ENCODE measurements around the gene CALML3.
"Not testable (repeated sequence)": the region's sequence is repeated elsewhere in the genome, so short reads cannot be mapped to it uniquely, and the experiment has no call there.

CALML3 gene

DNA sequence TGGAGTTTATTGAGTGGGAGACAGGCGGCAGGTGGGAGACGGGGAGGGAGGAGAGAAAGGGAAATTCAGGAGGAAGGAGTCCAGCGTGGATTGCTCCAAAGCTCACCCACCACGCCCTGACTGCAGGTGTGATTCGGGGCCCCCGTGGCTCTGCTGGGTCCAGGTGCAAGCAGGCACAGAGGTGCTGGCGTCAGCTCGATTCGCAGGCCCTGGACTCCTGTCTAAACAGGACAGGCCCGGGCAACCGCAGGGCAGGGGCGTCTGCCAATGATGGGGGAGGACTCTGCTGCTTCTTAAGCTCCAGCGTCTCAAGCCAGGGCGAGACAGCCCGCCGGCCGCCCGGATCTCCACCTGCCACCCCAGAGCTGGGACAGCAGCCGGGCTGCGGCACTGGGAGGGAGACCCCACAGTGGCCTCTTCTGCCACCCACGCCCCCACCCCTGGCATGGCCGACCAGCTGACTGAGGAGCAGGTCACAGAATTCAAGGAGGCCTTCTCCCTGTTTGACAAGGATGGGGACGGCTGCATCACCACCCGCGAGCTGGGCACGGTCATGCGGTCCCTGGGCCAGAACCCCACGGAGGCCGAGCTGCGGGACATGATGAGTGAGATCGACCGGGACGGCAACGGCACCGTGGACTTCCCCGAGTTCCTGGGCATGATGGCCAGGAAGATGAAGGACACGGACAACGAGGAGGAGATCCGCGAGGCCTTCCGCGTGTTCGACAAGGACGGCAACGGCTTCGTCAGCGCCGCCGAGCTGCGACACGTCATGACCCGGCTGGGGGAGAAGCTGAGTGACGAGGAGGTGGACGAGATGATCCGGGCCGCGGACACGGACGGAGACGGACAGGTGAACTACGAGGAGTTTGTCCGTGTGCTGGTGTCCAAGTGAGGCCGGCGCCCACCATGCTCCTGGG lies at the start of gene CALML3:
CALML3 (plus strand) TSS at position 321 of the 920 bp plus-strand sequence; CDS start at position 446, 125 bp downstream.
- no peak for DNase-seq

DNA sequence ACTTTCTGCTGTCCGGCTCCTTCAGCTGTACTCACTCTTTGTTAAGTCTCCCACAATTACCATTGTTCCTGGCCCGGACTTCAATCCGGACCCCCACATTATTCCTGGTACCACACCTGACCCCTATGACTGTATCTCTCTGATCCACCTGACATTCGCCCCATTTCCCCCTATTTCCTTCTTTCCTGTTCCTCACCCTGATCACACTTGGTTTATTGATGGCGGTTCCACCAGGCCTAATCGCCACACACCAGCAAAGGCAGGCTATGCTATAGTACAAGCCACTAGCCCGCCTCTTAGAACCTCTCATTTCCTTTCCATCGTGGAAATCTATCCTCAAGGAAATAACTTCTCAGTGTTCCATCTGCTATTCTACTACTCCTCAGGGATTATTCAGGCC lies 49.7 kb upstream of the CALML3 start:
- not testable (repeated sequence) for DNase-seq

DNA sequence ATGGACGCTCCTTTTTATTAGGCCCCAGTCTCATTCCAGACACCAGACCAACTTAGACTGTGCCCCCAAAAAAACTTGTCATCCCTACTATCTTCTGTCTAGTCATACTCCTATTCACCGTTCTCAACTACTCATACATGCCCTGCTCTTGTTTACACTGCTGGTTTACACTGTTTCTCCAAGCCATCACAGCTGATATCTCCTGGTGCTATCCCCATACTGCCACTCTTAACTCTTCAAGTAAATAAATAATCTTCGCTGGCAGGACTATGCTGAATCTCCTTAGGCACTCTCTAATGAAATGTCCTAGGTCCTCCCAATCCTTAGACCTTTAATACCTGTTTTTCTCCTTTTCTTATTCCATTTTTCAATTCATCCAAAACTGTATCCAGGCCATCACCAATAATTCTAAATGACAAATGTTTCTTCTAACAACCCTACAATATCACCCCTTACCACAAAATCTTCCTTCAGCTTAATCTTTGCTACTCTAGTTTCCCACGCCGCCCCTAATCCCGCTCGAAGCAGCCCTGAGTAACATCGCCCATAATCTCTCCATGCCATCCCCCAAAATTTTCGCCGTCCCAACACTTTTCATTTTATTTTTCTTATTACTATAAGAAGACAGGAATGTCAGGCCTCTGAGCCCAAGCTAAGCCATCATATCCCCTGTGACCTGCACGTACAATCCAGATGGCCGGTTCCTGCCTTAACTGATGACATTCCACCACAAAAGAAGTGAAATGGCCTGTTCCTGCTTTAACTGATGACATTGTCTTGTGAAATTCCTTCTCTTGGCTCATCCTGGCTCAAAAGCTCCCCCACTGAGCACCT lies 48.6 kb upstream of the CALML3 start:
- not testable (repeated sequence) for DNase-seq

DNA sequence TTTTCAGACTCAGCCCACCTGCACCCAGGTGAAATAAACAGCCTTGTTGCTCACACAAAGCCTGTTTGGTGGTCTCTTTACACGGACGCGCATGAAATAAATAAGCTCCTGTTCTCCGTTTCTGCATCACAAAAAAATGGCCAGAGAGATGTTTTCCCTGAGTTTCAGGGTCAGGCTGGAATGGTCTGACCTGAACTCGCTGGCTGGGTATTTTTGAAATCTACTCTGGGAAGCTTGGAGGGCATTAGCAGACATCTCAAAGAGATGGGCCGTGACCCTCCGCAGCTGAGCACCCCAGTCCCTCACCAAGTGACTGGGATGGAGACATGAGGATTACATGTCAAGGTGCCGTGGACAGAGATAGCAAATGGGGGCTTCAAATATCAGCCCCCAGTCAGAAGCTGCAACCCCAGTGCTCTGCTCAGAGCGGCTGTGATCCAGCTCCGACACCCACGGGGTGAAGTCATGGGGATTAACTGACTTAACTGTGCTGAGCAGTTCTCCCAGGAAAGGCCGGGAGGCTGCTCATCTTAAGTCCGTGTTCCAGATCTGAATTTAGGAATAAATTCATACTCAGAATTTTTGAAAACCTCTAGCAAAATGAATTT lies 47.7 kb upstream of the CALML3 start:
- DNase-seq = no peak

DNA sequence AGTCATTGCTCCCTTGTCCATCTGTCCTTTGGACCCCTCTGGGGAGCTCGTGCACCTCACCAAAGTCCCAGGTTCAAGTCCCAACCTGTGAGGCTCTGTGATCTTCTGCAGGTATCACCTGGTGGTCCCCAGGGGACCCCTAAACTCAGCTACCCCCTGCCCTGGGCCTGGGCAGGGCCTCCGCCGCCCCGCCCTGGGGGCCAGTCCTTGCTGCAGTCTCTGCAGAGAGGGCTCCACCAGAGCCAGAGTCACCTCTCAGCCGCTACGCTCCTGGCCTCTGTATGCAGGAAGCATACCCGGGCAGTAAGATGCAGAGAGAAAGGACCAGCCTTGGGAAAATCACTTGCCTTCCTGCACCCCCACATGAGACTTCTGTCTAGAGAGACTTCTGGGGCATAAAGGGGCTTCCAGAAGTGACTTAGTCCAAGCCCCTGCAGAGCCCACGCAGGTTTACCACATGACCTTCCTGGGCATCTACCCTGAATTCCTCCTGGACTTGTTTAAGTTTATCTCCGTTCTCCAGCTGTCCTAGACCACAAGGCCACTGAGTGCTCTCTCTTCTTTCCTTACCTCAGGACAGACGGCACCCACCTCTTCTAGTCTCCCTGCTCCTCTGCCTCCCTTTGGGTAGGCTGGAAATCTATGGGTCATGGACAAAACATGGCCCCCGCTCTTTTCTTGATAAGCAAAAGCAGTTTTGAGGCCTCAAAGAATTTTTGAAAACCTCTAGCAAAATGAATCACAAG lies 46.6 kb upstream of the CALML3 start:
- DNase-seq = no peak

DNA sequence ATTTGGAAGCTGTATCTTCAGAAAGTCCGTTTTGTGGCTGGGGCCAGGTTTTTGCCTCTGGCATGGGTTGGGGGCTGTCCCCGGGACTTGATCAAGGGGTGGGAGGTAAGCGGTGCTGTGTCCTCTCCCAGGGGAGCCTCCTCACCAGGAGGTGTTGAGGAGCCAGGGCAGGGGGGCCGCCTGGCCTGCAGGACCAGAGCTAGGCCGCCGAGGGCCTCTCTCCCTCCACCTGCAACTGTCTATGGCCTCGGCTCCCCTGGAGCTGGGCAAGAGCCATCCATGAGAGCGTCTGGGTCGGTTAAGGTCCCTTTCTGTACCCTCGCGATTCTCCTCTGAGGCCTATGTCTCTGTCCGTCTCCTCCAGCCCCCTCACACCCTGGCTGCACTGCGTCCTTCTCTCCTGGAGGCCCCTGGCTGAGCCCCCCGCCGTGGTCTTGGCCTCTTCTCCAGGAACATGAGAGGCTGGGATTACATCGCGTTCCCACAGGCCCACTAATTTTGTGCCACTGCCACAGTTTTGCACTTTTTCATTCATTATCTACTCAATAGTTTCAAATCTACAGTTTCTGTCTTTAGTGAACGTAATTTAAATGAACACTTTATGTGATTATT lies 46.0 kb upstream of the CALML3 start:
- DNase-seq = no peak

DNA sequence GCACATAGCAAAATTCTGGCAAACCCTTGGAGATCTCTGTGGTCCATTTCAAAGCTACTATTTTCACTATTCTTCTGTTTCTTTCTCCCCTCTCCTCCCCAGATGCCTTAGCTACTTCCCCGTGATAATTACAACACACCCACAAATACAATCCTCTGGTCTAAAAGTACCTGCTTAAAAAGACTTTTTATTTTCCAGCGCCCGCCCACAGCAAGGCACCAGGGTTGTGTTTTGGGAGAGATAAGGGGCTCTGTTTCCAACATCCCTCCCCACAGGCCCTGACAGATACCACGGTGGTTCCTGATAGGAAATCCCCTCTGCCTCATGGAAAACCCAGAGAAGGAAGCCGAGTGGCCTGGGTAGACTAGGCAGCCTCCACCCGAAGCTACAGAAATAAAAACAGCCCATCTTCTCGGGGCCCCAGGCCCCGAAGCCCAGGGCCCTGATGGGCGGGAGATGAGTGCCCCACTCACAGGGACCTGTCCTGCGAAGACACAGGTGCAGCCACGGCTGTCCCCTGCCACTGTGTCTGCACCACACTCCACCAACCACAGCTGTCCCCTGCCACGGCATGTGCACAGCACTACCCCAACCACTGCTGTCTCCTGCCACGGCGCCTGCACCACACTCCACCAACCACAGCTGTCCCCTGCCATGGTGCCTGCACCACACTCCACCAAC lies 45.1 kb upstream of the CALML3 start:
- DNase-seq = no peak

DNA sequence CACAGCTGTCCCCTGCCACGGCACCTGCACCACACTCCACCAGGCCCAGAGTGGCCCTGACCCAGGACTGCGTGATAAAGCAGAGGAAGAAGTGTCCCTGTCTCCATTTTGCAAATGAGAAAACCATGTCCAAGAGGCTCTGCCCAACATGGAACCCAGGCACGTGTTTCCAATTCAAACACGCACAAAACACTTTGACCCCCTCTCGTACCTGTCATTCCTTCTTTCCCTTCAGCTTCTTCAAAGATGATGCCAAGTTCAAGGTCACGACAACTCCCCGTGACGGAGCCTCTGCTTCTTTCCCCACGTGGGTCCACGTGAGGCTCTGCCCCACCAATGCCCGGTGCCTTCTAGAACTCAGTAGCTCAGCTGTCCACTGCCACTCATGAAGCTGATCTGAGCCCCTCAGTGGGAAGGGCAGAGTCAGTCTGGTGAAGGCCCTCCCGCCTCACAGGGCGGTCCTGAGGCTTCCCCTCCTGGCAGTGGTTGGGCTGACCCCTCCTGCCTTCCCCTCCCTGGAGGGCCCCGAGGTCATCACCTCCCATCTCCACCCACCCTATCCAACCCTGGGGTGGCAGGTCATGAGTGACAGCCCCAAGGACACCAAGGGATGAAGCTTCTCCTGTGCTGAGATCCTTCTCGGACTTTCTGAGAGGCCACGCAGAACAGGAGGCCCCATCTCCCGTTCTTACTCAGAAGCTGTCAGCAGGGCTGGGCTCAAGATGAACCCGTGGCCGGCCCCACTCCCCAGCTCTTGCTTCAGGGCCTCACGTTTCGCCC lies 44.4 kb upstream of the CALML3 start:
- no peak for DNase-seq

DNA sequence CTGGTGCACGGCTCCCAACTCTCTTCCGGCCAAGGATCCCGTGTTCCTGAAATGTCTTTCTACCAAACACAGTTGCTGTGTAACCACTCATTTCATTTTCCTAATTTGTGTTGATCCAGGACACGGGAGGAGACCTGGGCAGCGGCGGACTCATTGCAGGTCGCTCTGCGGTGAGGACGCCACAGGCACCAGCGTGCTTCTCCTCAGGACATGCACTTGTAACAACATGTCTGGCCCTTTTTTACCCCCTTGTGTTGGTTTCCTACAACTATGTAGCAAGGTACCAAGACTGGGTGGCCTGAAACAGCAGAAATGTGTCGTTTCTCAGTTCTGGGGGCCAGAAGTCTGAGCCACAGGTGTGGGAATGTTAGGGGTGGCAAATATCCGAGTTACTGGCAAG lies 43.6 kb upstream of the CALML3 start:
- no peak for DNase-seq

DNA sequence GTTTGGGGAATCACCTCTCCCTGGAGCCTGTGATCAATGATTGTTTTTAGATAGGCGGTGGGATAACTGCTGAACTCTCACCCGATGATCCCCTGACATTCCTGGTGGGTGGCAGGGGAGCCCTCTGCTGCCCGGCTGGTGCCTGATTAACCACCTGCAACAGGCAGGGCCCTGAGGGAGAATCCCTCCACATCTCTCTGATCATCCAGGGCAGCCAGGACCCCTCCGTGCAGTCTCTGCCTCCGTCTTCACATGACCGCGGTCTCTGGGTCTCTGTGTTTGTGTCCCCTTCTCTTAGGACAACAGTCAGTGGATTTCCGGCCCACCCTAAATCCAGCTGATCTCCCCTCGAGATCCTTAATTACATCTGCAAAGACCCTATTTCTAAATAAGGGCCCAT lies 42.7 kb upstream of the CALML3 start:
- no peak for DNase-seq

DNA sequence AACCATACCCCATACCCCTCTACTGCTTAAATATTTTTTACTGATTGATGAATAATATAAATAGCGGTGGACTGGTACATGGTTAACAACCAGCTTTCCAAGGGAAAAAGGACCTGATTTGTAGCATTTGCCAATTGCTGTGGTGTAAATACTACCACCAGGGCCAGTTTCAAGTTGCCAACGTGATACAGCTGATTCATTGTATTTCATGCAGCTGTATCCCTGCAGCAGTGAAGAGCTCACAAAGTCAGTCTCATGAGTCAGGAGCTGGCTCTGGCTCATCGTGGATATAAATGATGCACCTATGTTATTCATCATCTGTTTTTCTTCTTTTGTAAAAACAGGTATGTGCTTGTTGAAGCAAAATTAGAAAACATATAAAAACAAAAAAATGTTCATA lies 40.6 kb upstream of the CALML3 start:
- no peak for DNase-seq

DNA sequence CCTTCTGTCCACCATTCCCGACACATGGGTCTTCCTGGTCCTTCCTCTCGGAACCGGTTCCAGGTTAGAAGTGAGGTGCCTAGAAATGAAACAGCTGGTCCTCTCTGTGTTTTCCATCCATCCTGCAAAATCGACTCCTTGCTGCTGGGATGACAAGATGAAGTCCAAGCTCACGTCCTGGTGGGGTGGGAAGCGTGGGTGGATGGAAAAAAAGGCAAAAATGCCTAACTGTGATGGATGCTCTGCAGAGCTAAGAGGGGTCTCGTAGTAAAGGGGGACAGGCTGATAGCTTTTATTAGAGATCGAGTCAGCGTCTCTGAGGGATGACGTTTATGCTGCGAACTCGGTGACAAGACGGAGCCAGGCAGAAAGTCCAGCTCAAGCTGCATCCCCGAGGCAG lies 39.5 kb upstream of the CALML3 start:
- DNase-seq = no peak

DNA sequence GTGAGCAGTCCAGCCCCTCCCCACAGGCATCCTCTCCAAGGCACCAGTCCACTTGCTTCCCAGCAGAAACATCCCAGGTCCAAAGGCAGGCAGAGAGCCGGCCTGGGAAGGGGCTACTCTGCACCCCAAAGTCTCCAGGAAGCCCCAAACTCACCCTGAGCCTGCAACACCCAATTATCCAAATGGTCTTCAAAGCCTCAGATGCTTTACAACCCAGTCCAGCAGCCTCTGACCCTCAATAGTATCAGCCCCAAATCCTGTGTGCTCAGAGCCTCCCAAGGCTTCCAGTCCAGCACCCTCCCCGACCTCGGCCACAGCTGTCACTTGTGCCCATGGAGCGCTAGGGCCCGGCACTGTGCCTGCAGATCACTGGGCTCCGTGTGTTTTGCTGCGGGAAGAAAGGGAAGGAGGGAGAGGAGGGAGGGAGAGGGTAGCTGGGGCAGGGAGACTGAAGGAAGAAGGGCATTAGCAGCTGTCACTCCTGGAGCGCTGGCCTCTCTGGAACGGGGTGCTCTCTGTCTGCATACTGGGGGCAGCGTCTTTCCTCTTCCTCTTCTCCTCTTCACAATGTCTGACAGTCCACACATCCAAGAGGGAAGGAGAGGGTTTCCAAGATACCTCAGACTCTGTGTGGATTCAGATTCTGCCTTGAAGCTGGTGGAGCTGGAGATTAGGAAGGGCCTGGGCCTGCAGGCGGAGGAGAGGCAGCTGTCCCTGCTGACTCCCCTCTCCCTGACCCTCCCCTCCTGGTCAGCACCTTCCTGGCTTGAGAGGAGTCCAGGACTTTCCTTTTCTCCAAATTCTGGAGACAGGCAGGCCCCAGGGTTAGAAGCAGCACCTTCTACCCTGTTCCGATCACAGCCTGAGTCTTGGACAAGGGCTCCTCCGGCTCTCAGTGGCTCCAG lies 38.6 kb upstream of the CALML3 start:
- DNase-seq = no peak

DNA sequence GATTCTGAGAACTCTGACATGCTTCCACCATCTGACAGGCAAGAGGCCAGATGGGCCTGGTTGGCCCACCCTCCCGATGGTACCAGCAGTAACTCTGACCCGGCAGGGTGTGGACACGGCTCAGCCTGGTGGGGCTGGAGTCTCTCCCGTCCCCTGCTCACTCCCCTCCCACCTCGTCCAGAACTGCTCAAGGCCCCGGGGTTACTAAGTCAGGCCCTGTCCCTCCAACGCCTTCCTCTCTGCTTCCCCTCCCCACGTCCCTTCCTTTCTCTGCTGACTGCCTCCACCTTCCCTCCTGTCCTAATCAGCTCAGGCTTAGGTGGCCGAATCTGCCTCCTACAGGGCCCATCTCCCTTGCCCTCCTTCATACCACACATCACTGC lies 37.9 kb upstream of the CALML3 start:
- no peak for DNase-seq

DNA sequence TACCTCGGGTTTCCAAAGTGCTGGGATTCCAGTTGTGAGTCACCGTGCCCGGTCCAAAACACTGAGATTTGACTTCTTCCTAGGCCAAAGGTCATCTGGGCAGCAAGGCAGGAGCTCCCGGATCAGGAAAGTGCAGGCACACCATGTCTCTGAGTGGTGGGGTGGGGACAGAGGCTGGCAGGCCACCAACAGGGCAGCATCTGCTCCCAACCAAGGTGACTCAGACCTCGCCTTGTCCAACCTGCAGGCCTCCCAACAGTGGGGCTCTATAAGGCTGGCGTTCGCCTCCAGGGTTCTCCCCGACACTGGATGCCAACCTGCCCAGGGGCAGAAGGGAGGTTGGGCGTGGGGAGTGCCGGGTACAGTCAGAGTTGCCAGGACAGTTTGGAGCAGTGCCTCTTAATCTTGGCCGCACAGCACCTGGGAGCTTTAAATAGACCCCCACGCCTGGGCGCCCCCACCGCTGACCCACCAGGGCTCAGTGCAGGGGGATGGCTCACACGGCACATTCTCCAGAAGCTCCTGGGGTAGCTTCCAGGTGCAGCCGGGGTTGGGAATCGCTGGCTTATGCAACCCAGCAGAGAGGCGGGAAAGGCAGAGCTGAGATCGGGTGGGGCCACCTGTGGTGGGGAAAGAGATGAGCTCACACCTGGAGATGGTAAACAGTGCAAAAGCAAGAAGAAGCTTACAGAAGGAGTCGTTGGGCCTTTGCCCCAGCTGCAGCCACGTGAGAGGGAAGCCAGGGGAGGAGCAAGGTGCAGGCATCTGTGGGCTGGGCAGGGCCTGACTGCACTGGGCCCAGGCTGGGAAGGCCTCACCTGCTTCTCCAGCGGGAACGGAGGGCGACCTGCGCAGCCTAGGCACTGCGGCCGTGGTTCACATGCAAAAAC lies 36.2 kb upstream of the CALML3 start:
- DNase-seq = no peak

DNA sequence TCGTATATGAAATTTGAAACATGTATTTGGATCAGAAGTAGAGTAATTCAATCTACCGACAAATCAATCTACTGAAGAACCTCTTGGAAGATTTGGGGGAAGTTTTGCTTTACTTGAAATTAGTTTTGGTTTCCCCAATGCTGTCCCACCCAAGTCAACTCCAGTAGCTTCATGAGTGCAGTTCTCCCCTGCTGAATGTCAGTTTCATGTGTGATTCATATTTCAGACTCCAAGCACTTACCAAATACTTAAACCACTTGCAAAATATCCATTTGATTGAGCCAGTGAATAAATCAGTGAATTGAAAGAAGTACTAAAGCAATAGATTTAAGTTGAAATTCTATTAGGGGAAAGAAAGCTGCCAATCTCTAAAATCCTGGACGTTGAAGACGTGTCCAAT lies 34.7 kb upstream of the CALML3 start:
- DNase-seq = no peak

DNA sequence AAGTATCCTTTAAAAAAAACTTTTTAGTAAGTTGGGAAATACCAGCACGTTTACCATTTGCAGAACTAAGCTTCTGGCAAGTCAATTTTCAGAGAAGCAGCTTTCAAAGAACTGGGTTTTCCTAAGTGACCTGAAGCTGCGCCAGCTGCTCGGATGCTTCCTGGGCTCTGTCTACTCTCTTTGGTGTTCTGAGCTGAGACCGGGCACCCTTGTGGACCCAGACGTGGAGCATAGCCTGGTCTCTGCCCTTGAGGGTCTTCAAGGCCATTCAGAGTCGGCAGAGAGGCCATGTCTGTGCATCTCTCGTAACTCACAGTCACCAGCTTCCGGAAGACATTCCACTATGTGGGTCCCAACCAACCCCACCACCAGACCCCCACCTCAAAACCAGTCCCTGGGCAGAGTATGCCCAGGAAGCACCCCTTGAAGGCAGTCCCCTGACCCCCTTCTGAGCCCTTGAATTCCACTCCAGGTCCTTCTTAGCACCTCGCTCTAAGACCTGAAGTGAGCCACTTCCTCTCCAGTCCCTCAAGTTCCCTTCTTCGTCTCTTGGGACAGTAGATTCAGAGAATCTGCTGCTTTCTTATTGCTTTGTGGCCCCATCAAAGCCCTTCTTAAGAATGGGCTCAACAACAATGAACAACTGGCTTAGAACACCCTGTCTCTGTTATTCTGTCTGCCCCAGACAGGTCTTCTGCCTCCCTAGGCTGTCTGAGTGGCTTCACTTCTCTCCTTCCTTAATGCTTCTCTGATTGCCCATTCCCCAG lies 33.9 kb upstream of the CALML3 start:
- DNase-seq = no peak

DNA sequence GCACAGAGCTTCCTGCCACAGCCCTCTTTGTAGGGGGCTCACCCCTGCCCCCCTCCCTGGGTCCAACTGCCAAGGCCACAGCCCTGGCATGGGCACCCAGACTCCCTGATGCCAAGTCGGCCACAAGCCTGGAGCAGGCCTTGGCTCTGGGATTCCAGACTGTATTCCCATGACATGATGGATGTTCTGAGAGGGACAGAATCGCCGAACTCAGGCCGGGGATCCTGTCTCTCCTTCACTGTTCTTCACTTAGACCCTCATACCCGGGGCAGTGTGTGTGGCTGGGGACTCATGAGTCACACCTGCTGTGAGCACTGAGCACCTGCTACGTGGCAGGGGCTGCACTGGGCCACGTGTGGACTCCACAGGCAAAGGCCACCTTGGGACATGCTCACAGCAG lies 33.3 kb upstream of the CALML3 start:
- no peak for DNase-seq

Measured in activated CD4-positive, alpha-beta T cell treated with anti-CD3 and anti-CD28 coated beads for 1 hour (primary cell).